H1 (cell line): ENCODE data around the gene SNX25. TPM values are rescaled to one million over a fixed set of nuclear protein-coding genes. Genes with fewer than 3 reads are reported as not detected.

Source experiments
- NRF1 ChIP-seq: IDR thresholded peaks from 2 replicates; pipeline ENCODE4 v1.6.1; 2011; ENCODE audit warnings: mild to moderate bottlenecking, low read depth, low read length, improper control_type of control experiment
- SIN3A ChIP-seq, 2 experiments: IDR thresholded peaks in 1 of 2; conservative IDR thresholded peaks in 1 of 2; 2 replicates each; pipeline ENCODE4 v1.6.1; 2011 to 2012; ENCODE audit warnings: low read length in 2 of 2, improper control_type of control experiment in 1 of 2, low read depth in 1 of 2, mild to moderate bottlenecking in 1 of 2
- SP1 ChIP-seq: IDR thresholded peaks from 2 replicates; pipeline ENCODE4 v1.6.1; 2011; ENCODE audit warnings: low read depth, low read length
- polyA plus RNA-seq, 7 experiments: library from polyadenylated mRNA; depleted of rRNA in 3 of 7; stranded (reverse) in 5 of 7; unstranded in 2 of 7; fragments of >200 nt in 5 of 7; fragments of 200-250 nt in 2 of 7; gene quantifications; 1 replicate in 5 of 7; 2 replicates in 1 of 7; 4 replicates in 1 of 7; pipeline versions ENCODE4 v1.2.1 to v1.2.3, GENCODE V29; 2011 to 2013; ENCODE audit warnings: missing spikeins in 2 of 7, mixed read lengths in 2 of 7
- total RNA-seq: library from RNA; stranded (reverse); fragmentation: NEBNext Ultra II Directional; extraction: Animal tissue kit (Norgen Biotek cat#: 25700); gene quantifications from 2 replicates; pipeline ENCODE4 v1.2.1, GENCODE V29; 2021

SNX25 gene
- total and polyA plus RNA-seq, 2 of the 8 experiments (the other 6 are each of a cell fraction or from before 2014, with no cell fraction given), result 5.4 to 19.9 TPM

DNA sequence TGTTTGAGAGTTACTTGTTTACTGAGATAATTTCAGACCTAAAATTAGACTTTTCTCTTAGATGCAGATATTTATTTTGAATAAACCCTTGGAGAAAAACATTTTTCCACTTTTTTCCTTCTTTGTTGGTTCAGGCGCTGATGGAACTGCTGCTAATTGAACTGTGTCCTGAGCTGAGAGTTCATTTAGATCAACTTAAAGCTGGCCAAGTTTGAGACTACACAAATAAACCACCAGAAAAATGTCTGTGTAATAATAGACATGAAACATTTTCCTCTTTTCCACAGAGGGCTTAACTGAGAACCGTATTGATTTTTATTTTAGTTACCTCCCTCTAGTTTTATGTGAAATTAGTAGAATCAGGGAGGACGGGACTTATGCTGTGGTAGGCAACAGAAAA, 153.9 kb downstream of the SNX25 start (continued):
- TF ChIP-seq SP1 (no peak), SIN3A (conservative IDR thresholded peaks at IDR 0.05 in 1 of 2, IDR thresholded peaks at IDR 0.05 in 1 of 2; ENCODE audit: low read depth in 1 of 2, low read length in 2 of 2) (no peak), NRF1 (no peak)
